RWPE2 (cell line): ENCODE measurements around the gene SPATA20.

Experiments
- ATAC-seq: fragments of 200-7000 bp; cut with Tn5 transposase; 3 replicates; pipeline ENCODE4 v1.9.1; 2021; ENCODE audit warnings: low read depth
- DNase-seq: peaks from one replicate; pipeline ENCODE4 v3.0.0-alpha.2; 2020; ENCODE audit warnings: low spot score
- H3K27ac ChIP-seq: fragments of 450-650 bp; 2 replicates; pipeline ENCODE4 v1.5.1; 2017; ENCODE audit warnings: mild to moderate bottlenecking; ENCODE audit not compliant: poor library complexity, severe bottlenecking
- H3K27me3 ChIP-seq: fragments of 250-450 bp; sonication (Bioruptor Pico); 2 replicates; pipeline ENCODE4 v1.5.1; 2021; ENCODE audit warnings: mild to moderate bottlenecking, moderate library complexity; ENCODE audit not compliant: insufficient read depth, poor library complexity, severe bottlenecking
- H3K36me3 ChIP-seq: fragments of 250-450 bp; sonication (Bioruptor Pico); 2 replicates; pipeline ENCODE4 v1.5.1; 2020; ENCODE audit warnings: low read depth, mild to moderate bottlenecking, moderate library complexity
- H3K4me1 ChIP-seq: fragments of 250-450 bp; sonication (Bioruptor Pico); 2 replicates; pipeline ENCODE4 v1.5.1; 2021; ENCODE audit warnings: mild to moderate bottlenecking, moderate library complexity; ENCODE audit not compliant: insufficient read depth, poor library complexity, severe bottlenecking
- H3K4me3 ChIP-seq: fragments of 250-450 bp; sonication (Bioruptor Pico); 2 replicates; pipeline ENCODE4 v1.5.1; 2021; ENCODE audit warnings: mild to moderate bottlenecking, moderate library complexity; ENCODE audit not compliant: severe bottlenecking
- H3K9me3 ChIP-seq: fragments of 250-450 bp; sonication (Bioruptor Pico); 2 replicates; pipeline ENCODE4 v1.5.1; 2021; ENCODE audit warnings: mild to moderate bottlenecking, moderate library complexity; ENCODE audit not compliant: severe bottlenecking
- TF ChIP-seq, protein P1 (sequence below): fragments of 450-650 bp; IDR thresholded peaks from one replicate; pipeline ENCODE4 v1.5.1; 2017; ENCODE audit warnings: mild to moderate bottlenecking, moderate library complexity; ENCODE audit not compliant: poor library complexity, severe bottlenecking

Gene SPATA20

DNA sequence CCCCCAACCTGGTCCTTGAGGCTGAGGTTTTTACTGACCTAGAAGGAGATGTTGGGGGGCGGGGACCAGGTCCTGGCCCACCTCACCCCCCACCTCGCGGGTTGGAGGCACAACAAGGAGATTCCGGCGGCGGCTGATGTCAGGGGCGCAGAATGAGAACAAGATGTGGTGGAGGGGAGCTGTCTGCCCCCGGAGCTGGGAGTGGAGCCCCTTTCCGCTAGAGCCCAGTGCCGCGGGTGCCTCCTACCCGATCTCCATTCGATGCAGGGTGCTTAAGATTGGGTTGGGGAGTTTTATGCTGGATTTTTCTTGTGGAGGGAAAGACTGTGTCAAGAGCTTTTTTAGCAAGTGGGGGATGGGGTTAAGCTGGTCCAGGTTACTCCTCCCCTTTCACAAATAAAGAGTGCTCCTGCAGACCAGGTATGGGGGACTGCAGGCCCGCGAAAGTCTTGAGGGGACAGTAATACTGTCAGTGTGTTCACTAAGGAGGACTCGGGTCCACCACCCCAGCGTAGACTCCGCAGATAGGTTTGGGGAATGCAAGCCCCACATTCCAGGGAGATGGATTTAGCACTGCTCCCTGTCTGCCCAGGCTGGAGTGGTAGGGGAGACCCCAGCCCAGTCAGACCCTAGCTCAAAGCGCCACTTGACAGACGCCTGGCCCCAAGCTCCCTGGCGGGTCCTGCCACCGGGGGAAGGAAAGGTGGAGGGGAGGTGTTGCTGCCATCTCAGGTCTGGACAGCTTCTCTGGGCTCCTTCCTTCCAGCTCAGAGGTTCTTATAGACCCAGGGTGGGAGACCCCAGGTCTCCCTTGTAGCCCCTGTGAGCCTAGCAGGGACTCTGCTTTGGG lies 15.5 kb downstream of the SPATA20 start:
- Histone ChIP-seq H3K27ac (no peak overlapping the region), H3K36me3 (no peaks in the 10 kb centered on the region), H3K4me3 (no peak overlapping the region), H3K9me3 (no peaks in the 10 kb centered on the region), H3K27me3 (peaks cover 36% of the 10 kb centered on the region), H3K4me1 (no peaks in the 10 kb centered on the region)
- TF ChIP-seq, protein P1, sequence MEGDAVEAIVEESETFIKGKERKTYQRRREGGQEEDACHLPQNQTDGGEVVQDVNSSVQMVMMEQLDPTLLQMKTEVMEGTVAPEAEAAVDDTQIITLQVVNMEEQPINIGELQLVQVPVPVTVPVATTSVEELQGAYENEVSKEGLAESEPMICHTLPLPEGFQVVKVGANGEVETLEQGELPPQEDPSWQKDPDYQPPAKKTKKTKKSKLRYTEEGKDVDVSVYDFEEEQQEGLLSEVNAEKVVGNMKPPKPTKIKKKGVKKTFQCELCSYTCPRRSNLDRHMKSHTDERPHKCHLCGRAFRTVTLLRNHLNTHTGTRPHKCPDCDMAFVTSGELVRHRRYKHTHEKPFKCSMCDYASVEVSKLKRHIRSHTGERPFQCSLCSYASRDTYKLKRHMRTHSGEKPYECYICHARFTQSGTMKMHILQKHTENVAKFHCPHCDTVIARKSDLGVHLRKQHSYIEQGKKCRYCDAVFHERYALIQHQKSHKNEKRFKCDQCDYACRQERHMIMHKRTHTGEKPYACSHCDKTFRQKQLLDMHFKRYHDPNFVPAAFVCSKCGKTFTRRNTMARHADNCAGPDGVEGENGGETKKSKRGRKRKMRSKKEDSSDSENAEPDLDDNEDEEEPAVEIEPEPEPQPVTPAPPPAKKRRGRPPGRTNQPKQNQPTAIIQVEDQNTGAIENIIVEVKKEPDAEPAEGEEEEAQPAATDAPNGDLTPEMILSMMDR, result no peak
- ATAC-seq, result no peak
- no peak for DNase-seq

DNA sequence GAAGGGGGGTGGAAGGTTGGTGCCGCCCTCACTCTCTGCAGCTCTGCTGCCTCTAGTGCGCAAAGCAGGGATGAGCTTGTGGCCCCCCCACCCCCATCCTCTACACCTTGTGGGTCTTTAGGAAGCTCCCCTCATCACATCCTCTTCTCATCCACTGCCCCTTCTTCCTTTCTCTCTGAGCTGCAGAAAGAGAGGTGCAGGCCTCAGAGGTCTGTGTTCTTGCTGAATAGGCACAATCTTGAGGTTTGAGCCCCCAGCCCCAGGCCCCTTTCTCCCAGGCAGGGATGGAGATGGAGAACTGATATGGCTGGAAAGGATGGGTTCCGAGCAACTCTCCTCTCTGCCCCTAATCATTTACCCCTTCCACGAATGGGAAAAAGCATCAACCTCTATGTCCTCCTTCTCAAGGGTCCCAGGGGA lies 16.1 kb downstream of the SPATA20 start:
- Histone ChIP-seq H3K27me3 (peaks cover 36% of the 10 kb centered on the region), H3K9me3 (no peaks in the 10 kb centered on the region), H3K27ac (no peak overlapping the region), H3K4me3 (no peak overlapping the region), H3K36me3 (no peaks in the 10 kb centered on the region), H3K4me1 (no peaks in the 10 kb centered on the region)
- ATAC-seq, result no peak
- TF ChIP-seq, protein P1, result no peak
- no peak for DNase-seq

DNA sequence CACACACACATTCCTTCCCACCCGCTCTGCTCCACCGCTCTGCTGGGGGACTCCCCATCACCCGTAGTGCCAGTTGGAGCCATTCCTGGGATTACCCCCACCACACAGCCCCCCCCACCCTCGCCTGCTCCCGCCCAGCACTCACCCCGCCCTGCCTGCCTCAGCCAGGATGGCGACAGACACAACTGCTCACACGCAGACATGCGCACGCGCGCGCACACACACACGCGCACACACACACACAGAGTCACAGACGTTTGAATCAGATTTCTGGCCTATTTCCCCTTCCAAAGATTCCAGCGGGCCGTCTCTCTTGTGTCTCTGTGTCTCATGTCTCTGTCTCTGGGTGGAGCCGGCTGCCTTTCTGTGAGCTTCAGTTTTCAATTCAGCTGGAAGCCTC lies 17.9 kb downstream of the SPATA20 start:
- DNase-seq (no peak), ATAC-seq (no peak)
- no peak overlapping the region for H3K4me3 ChIP-seq
- H3K4me1 ChIP-seq, result no peaks in the 10 kb centered on the region
- no peaks in the 10 kb centered on the region for H3K9me3 ChIP-seq
- no peaks in the 10 kb centered on the region for H3K36me3 ChIP-seq
- H3K27ac ChIP-seq, result no peak overlapping the region
- H3K27me3 ChIP-seq, result peaks cover 25% of the 10 kb centered on the region
- TF ChIP-seq, protein P1, result no peak

DNA sequence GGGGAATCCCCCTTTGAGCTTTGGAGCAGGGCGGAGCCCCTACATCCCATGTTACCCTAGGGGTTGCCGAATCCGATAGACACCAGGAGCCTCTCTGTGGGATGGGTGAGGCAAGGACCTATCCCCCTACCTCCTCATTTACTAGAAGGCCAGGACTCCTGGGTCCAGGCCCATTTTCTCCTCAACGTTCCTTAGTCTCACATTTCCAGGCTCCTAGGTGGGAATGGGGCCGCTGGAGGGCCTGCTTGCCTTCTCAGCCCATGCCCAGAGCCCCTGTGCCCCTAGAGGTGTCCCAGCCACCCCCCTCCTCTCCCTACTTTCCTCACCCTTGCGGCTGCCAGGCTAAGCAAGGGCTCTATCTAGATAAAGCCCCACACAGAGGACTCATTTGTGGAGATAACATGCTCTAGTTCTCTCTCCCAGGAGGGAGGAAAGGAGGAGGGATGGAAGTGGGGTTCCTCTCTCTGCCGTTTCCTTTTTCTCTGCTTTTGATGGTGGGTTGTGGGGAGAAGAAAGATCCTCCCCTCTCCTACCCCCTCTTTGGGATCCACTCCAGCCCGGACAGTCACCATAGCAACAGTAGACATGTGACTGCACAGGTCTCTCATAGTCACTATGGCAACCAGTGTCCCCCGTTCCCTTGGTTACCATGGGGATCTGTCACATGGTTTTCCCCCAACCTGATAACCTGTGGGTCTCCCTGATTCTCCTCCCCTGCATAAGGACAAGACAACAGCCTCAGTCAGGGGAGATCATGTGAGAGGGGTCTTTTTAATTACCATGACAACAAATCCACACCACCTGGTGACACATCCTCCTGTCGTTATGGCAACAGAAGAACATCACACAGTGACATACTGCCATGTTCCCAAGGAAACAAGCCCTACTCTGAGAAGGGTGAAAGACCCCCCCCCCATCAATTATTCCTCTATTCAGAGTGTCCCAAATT lies 18.7 kb downstream of the SPATA20 start:
- H3K4me1 ChIP-seq, result no peaks in the 10 kb centered on the region

More for the DNA sequence above, 18.7 kb downstream of the SPATA20 start:
- no peaks in the 10 kb centered on the region for H3K36me3 ChIP-seq
- H3K4me3 ChIP-seq, result no peak overlapping the region
- TF ChIP-seq, protein P1, result no peak
- H3K27ac ChIP-seq, result no peak overlapping the region
- DNase-seq, result no peak
- H3K9me3 ChIP-seq, result no peaks in the 10 kb centered on the region
- H3K27me3 ChIP-seq, result peaks cover 25% of the 10 kb centered on the region
- ATAC-seq, result no peak
